T-helper 2 cell (primary cell): ENCODE measurements around the gene CLDN6.

Experiments used
- DNase-seq, 5 experiments: peaks; one replicate each; pipeline versions ENCODE4 v3.0.0 to v3.0.0-alpha.2; 2012 to 2022

CLDN6 gene

DNA sequence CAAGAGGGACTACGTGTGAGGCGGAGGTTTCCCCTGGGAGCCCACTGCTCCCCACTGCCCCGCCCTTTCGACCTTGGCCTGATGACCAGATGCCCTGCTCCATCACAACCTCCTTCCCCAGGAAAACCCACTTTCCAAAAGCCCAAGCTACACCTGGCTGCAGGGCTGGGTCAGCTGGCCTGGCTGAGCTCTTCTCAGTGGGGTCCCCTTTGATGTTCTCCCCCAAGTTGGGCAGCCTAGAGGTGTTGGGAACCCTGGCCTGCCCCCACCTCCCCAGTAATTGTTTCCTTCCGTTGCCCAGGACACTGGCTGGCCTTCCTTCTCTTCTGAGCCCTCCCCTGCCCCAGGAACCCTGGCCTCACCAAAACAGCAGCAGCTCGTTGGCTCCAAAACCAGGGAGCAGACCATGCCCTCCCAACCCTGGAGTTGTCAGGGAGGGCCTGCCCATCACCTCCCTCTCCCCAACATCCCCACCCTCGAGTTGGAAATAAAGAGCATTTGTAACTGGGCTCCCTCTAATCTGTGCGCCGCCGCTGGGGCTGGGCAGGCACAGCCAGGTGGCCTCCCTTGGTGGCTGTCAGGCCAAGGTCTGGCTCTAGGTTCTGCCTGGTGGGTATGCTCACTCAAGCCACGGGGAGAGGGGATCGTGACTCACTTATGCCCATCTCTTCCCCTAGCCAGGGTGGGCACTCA is 3.8 kb downstream of the CLDN6 start:
- no peak for DNase-seq

DNA sequence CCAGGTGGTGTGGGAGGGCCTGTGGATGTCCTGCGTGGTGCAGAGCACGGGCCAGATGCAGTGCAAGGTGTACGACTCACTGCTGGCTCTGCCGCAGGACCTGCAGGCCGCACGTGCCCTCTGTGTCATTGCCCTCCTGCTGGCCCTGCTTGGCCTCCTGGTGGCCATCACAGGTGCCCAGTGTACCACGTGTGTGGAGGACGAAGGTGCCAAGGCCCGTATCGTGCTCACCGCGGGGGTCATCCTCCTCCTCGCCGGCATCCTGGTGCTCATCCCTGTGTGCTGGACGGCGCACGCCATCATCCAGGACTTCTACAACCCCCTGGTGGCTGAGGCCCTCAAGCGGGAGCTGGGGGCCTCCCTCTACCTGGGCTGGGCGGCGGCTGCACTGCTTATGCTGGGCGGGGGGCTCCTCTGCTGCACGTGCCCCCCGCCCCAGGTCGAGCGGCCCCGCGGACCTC is 4.5 kb downstream of the CLDN6 start:
- DNase-seq, result no peak

DNA sequence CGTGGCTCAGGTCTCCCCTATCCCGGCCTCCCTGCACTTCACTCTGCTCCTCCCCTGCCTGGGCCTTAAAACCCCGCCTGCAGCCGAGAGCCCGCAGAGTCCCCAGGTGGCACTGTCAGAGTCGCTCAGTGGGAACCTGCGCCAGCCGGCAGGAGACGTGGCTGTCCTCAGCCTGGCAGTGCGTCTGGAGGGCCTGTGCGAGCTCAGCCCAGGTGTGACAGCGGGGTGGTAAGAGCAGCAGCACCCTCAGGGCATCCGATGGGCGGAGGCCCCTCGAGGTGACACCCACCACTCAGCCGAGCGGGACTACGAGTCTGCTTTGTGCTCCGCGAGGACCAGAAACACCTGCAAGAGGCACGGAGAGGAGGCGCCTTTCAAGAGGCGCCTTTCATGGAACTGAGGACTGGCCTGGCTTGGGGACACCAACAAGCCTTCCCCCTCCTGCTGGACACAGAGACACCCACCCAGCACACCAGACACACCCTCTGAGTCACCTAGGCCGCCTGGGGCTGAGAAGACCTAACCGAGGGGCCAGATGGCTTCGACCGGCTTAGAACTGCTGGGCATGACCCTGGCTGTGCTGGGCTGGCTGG is 5.1 kb downstream of the CLDN6 start, which contains the start of gene CLDN9:
TSS of gene CLDN9 (plus strand) at position 96 of the 593 bp plus-strand sequence. CDS start at position 536, 440 bp downstream.
- DNase-seq, result no peak

DNA sequence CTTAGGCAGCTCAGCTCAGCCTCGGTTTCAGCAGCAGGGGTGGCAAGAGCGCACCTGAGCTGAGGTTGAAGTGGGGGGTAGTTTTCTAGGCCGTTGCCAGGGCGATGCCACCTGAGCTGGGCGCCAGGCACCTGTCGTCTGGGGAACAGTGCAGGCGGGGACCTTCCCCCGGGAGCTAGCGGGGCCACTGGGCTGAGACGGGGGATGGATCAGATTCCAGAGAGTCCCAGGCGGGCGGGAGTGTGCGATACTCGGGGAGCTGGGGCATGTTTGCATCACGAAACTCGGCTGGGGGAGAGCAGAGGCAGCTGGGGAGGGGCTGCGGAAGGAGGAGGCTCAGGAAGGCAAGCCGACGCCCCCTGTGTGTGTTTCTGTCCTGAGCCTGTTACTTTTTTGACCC is 5.7 kb downstream of the CLDN6 start:
- DNase-seq, result no peak

DNA sequence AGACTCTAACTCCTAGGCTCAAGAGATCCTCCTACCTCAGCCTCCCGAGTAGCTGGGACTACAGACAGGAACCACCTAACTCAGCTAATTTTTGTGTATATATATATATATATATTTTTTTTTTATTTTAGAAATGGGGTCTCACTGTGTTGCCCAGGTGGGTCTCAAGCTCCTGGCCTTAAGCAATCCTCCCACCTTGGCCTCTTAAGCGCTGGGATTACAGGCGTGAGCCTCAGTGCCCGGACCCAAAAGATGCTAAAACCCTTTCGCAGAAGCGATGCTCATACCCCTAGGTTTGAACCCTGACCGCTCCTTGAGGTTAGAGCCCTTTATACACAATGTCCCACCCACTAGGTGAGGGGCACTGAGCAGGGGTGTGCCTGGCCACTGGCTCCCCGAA is 7.5 kb downstream of the CLDN6 start:
- DNase-seq, result no peak

DNA sequence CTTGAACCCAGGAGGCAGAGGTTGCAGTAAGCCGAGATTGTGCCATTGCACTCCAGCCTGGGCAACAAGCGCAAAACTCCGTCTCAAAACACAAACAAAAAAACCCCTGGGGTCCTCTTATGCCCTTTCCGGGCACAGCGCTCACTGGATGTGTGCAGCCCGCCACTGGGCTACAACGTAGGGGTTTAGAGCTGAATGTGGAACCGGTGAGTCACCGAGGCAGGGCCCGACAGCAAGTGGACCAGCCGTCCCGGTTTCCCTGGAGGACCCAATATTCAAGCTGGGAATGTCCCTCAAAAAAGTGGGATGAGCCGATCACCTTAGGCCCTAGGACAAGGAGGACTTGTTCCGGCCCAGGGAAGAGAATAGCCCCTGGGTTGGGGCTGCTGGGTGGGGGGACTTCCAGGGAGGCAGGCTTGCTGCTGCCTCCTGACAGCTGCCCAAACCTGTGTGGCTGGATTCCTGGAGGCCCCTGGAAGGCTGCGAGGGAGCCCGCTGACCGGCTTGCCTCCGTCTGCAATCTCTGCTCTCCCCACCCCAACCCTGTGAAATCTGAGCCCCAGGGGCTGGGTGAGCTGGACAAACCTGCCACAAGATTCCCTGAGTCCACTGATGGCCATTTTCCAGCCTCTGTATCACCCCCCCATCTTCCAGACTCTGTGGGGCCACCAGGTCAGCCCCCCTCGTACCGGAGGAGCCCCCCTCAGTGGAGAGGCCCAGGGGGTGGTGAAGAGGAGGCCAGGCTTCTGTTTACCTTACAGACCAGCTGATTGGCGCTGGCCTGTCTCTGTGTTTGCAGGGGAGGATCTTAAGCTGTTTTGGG is 8.2 kb downstream of the CLDN6 start:
- DNase-seq, result no peak

DNA sequence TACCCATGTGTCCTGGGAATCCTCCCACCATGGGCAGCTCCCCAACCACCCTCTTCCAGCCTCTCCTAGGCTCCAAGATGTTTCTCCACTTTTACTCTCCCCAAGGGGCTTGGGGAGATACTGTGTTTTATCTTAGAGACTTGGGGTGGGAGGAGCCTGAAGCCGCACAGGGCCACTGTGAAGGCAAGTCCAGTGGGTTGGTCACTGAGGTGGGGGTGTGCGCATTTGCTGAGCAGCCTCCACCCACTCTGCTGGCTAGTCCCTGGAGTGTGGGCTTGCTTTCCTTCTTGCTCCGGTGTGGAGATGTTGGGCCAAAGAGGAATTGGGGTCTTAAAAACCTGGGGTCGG is 9.3 kb downstream of the CLDN6 start:
- no peak for DNase-seq

DNA sequence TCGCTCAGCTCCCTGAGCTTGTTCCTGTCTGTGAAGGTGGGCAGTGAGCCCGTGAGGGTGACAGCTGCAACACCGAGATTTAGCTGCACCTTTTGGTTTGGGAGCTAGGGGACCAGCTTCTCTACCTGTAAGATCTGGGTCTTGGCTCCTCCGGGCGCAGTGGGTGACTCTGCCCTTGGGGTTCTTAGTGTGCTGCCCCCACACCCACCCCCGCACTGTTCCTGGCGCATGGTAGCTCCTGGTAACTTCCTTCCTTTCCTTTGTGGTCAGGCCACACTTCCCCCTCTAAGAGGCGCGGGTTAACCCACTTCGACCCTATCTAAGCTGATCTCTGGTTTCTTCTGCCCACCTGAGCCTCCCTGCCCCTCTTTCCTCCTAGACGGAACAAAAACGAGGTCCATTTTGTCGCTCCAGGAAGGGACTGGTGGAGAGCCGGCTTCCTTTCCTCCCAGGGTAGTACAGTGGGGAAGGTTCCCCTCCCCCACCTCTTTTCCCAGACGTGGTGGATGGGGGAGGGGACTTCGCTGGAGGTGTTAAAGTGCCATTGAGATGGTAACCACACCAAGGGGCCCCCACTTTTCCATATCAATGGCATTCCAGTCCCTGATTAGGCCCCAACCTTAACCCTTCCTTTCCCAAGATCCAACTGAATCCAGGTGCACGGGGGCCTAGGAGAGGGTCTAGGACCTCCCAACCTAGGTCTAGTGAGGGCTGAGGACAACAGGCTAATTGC is 9.9 kb downstream of the CLDN6 start:
- peak in 1 of 5 experiments; percentile 38 for DNase-seq

DNA sequence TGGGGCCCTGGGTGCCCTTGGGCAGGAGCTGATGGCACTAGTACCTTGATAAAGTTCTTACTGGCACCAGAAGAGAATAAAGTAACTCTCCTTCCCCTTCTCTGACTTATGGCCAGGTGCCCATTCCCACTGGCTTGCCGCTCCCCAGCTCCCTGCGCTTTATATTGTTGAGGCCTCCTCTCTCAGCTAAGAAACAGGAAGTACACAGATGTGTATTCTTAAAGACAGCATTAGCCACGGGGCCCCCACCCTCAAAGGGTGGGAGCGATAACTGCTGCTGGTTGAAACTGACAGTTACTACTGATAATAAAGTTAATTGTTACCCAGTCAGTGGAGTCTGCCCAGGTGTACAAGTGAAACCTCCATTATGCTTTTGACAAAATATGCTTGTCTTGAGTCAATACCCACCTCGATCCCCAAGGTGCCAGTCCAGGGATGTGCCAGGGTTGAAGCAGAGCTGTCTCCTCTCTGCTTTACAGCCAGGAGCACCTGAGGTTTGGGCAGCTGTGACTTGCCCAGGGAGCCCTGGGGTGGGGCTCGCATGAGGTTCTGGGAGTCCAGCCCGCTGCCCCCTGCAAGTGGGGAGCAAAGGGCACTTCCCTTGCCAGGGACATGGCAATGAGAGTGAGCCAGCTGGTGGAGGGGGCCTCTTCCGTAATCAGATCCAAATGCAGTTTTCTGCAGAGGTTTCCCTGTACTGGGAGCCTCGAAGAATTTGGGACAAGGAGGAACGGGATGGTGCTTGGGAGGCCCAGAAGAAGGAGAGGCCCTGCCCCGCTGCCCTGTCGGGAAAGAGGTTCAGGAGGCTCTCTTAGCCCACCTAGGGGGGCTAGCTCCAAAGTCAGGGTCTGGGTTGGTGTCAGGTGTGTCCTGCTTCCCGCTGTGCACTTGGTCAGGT is 10.7 kb downstream of the CLDN6 start:
- DNase-seq, result no peak

DNA sequence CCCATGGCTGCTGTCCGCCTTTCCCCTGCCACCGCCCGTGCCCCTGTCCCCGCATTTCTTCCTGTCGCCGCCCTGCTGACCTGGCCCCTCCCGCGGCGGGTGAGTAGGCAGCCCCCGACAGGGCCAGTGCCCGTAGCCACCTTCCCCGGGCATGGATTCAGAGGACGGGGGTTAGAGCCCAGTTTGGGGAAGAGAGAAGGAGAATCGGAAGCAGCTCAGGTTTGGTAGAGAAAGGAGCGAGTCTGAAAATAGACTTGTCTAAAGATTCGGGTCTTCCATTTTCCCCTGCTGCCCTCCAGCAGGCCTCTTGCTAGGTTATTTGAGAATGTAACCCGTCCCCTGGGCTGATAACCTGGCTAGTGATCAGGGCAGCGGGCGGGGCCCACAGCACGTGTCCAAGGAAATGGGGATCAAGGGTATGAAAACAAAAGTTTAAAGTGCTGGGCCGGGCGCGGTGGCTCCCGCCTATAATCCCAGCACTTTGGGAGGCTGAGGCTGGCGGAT is 13.2 kb downstream of the CLDN6 start:
- DNase-seq, result no peak

DNA sequence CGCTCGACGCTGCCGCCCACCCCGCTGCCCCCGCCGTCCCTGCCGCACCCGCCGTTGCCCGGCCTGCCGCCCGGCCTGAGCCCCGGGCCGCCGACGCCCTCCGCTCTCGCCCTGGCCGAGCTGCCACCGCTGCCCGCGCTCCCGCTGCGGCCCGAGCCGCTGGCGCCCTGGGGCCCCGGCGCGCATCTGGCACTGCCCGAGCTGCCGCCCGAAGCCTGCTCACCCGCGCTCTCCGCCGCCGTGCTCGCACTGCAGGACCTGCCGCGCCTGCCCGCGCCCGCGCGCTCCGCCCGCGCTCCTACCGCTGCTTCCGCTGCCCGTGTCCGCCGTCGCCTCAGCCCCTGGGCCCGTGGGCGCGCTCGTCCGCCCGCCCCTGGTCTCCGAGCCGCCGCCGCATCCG is 13.7 kb downstream of the CLDN6 start:
- peak in 1 of 5 experiments; percentile 40 for DNase-seq

DNA sequence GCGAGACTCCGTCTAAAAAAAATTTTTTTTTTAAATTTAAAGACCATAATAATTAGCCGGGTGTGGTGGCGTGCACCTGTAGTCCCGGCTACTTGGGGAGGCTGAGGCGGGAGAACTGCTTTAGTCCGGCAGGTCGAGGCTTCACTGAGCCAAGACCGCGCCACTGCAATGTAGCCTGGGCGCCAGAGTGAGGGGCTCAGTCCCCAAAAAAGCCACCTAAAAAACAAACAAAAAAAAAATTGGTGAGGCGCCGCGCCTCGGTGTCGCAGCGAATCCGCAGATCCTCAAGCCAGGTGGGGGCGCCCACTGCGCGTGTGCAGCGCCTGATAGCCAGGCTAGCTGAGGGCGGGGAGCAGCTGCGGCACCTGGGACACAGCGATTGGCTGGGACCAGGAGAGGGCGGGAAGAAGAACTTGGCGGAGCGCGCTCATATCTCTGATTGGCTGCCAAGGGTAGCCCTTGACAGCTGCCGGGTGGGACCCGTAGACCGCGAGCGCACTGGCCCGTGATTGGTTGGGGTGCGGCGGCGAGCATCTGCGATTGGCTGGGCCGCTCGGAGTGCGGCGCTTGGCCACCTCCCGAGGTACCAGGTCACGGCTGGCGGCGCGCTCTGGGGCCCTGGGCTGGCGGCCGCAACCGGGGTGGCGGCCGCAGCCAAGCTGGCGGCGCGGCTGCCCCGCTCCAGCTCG is 14.3 kb downstream of the CLDN6 start:
- DNase-seq, result peak; percentile 87 to 99 (median 95)

DNA sequence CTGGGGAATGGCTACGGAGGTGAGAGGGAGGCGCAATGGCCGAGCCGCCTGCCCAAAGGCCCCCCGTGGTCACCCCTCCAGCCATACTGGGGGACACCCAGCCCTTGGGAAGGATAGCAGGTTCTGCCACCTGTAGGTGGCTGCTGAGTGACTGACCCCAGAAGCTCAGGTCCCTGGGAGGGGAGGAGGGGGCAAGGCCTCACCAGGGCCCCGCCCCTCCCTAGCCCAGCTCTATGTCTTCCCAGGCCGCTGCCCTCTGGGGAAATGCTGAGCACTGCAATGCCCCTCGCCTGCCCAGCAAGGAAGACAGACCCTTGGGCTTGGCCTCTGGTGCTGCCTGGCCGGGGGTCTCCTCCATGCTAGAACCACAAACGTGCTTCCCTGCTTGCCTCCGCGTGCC is 16.7 kb downstream of the CLDN6 start:
- no peak for DNase-seq

DNA sequence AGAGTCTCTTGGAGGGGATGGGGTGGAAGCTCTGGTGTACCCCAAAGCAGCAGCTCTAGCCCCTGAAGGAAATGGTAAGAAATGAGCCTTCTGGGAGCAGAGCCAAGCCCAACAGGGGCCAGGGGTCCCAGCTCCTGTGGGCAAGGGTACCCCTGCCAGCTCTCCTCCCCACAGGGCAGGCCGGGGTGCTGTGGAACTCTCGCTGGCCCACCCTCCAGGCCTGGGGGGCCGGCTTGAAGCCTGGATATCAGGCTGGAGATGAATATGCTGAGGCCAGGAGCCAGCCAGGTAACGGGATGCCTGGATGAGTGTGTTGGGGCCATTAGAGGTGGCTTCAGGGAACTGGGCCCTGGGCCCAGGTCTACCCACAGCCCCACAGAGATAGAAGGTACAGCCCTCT is 17.4 kb downstream of the CLDN6 start:
- DNase-seq, result no peak

DNA sequence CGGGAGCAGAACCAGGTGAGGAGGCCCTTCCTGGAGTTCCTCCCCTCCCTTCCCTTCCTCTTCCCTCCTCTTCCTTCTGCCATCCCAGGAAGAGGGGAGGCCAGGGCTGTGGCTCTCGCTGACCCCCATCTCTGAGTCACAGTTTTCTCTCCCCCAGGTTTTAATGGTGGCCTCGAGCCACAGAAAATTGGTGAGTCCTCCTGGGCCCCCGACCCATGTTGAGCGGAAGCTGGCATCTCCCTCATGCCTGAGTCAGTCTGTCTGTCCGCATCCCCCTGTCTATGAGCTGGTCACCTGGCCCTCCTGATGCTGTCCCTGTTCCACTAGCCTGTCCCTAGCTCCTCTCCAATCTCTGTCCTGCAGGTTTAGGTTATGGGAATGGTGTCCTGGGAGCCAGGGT is 18.1 kb downstream of the CLDN6 start:
- no peak for DNase-seq

DNA sequence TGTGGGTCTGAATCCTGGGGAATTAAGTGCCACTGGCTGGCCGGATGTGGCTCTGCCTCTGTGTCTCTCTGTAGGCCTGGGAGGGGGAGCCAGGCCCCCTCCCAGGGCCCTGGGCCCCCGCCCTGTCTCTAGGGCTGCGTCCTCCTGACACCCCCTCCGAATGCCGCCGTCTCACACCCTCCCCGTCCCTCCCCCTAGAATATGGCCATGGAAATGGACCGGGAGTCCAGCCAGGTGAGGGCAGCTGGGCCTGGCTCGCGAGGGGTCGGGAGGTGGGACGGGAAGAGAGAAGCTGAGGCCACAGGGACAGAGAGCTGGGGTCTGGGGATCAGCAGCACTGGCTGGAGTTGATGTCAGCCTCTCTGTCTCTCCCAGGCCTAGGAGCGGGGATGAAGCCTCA is 21.7 kb downstream of the CLDN6 start:
- no peak for DNase-seq

DNA sequence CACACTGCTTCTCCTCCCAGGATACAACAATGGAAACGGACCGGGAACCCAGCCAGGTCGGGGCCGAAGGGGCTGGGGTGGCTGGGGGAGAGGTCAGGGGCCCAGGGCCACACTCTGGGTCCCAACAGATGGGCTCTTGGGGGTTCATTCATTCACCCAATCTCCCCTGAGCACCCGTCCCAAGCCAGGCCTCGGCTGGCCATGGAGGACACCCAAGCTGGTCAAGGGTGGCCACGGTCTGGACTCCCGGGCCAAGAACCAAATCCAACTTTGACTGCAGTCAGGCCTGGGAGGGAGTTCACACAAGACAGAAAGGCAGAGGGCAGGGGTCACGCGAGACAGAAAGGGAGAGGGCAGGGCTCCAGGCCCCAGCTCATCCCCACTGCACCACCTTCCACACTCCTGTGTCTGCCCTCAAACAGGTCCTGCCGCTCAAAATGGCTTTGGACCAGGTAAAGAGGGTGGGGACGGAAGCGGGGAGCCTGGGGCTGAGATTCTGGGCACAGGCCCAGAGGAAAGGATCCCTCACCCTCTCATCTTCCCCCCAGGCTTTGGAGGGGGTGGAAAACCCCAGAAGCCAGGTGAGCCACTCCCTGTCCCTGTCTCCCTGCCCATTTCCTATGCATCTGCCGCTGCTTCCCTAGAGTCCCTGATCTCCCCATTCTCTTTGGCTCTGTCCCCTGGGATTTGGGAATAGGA is 25.5 kb downstream of the CLDN6 start:
- DNase-seq, result no peak

DNA sequence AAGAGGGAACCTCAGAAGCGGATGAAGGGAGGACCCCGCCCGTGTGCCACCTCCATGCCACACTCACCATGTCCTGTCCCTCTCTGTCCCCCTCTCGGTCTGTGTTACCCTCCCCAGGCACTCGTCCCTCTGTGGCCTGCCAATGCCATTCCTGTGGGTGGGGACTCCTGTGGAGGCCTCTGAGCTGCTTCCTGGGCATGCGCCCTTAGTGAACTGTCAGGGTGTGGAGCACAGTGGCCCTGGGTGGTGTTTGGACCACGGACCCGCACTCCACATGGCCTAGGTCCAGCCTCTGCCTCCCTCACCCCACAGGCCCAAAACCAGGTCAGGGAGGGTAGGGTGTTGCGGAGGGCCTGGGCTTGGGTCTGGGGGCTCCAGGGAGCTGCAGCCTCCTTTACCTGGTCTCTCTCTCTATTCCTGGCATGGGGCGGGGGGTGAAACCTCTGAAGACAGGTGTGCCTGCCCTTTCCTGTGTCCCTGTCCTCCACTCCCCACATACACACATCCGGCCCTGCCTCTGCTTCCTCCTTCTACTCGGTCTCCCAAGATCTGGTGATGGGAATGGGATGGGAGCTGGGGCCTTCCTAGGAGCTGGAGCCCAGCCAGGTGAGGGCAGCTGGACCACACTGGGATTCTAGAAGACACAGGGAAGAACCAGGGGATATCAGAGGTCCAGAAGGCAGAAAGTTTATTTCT is 26.3 kb downstream of the CLDN6 start:
- DNase-seq, result no peak

DNA sequence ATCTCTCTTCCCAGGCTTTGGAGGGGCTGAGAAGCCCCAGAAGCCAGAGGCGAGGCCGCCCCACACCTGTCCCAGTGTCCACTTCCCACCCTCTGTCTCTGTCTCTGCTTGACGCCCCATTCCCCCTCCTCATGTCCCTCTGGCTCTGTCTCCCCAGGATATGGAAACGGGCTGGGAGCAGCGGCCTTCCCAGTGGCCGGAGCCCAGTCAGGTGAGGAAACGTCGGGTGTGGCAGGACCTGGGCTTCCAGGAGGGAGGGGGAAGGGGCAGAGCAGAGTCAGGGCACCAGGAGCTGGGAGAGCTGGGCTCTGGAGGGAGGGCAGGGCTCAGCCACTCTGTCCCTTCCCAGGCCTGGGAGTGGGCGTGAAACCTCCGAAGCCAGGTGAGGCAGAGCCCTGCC is 27.1 kb downstream of the CLDN6 start:
- no peak for DNase-seq

DNA sequence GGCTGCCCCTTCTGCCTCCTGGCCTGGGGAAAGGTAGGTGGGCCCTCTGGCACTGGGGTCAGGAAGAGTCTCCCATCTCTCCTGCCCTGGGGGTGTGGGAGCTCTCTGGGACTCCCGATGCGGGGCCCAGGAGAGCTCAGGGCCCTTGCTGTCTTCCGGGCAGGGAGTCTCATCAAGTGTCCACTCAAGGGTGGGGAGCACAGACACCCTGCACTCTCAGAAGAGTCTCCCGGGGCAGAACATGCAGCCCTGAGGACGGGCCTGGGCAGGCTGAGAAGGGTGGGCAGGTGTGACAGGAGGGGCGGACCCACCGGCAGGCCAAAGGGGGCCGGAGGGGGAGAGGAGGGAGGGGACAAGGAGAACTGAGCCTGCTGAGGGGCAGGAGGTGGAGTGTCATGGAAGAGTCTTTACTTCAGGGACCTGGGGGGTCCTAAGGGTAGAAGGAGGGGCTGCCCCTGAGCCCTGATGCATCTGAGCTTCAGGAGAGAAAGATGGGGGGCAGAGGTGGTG is 29.3 kb downstream of the CLDN6 start:
- no peak for DNase-seq
